Mucosa of stomach (tissue), 1 donor: ENCODE results near the gene VSIG10L2.

Experiments
- H3K27me3 ChIP-seq: one replicate; pipeline ENCODE4 v1.7.0; 2013; ENCODE audit warnings: mild to moderate bottlenecking, low read length; ENCODE audit not compliant: control insufficient read depth, insufficient read depth
- H3K36me3 ChIP-seq: one replicate; pipeline ENCODE4 v1.7.0; 2013; ENCODE audit warnings: low read length; ENCODE audit not compliant: control insufficient read depth, insufficient read depth
- H3K4me1 ChIP-seq: one replicate; pipeline ENCODE4 v1.7.0; 2013; ENCODE audit warnings: mild to moderate bottlenecking, low read length; ENCODE audit not compliant: control insufficient read depth, insufficient read depth
- H3K4me3 ChIP-seq: one replicate; pipeline ENCODE4 v1.7.0; 2013; ENCODE audit warnings: low read length
- H3K9ac ChIP-seq: one replicate; pipeline ENCODE4 v1.7.0; 2013; ENCODE audit warnings: mild to moderate bottlenecking, low read length, moderate library complexity
- H3K9me3 ChIP-seq: one replicate; pipeline ENCODE4 v1.7.0; 2013; ENCODE audit warnings: mild to moderate bottlenecking, low read length, moderate library complexity; ENCODE audit not compliant: control insufficient read depth
- donor health status: Pancreatic carcinoma.

VSIG10L2 gene

DNA sequence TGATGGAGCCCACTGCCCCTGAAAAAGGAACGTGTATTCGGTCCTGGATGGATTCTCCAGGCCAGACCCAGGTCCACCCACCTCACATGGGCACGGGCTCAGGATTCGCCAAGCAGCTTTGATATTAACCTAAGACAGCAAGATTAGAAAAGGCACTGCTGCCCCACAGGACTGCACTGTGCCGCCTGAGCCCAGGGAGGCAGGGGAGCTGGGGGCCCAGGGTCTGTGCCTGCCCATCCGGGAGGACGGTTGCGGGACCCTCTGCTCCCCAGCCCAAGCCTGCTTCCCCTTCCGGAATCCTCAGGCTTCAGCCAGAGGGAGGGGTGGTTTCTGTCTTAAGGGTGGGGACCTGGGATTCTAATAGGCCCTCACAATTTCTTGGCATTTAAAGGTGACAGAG is 13.5 kb upstream of the VSIG10L2 start:
- no peak overlapping the region for H3K4me3 ChIP-seq
- peaks cover 12% of the 10 kb centered on the region for H3K27me3 ChIP-seq
- no peak overlapping the region for H3K9ac ChIP-seq
- H3K4me1 ChIP-seq, result no peaks in the 10 kb centered on the region
- H3K36me3 ChIP-seq, result no peaks in the 10 kb centered on the region
- H3K9me3 ChIP-seq, result no peaks in the 10 kb centered on the region

DNA sequence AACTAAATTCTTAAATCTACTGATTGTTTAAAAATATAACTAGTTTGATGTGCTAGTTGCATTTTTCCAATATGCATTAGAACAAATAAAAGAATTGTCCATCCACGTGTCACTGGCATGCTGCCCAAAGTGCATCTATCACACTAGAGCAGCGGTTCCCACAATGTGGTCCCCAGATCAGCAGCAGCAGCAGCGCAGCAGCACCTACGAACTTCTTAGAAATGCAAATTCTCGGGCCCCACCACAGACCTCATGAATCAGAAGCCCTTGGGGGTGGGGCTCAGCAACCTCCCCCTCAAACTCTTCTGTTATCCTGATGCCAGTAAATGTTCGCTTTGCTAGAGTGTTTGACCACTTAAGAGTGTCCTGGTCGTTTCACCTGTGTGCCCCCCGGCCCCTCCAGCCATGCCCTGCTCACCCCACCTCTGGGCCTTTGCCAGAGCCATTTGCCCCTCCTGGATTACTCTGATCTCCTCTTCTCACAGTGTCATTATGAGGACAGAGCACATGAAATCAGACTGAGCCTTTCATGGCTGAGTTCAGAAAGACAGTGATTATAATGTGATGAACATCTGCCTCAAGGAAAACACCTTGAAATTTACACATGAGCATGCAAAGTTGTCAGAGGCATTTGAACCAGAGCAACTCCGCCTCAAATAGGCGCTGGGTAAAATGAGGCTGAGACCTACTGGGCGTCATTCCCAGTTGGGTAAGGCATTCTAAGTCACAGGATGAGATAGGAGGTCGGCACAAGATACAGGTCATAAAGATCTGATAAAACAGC is 12.6 kb upstream of the VSIG10L2 start:
- Histone ChIP-seq H3K9me3 (no peaks in the 10 kb centered on the region), H3K36me3 (no peaks in the 10 kb centered on the region), H3K27me3 (peaks cover 12% of the 10 kb centered on the region), H3K4me3 (no peak overlapping the region), H3K4me1 (no peaks in the 10 kb centered on the region), H3K9ac (no peak overlapping the region)

DNA sequence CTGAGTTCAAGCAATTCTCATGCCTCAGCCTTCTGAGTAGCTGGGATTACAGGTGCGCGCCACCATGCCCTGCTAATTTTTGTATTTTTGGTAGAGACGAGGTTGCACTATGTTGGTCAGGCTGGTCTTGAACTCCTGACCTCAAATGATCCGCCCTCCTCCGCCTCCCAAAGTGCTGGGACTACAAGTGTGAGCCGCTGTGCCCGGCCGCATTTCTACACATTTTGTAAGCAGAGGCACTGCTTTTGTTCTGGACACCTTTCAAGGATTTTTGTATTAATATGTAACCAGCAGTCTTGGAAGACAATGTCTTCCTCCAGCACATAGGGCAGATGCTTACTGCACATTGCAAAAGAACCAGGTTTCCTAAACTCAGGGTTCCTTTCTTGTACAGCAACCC is 11.4 kb upstream of the VSIG10L2 start:
- H3K36me3 ChIP-seq, result no peaks in the 10 kb centered on the region
- no peak overlapping the region for H3K9ac ChIP-seq
- peaks cover 12% of the 10 kb centered on the region for H3K27me3 ChIP-seq
- H3K4me1 ChIP-seq, result no peaks in the 10 kb centered on the region
- H3K9me3 ChIP-seq, result no peaks in the 10 kb centered on the region
- no peak overlapping the region for H3K4me3 ChIP-seq

DNA sequence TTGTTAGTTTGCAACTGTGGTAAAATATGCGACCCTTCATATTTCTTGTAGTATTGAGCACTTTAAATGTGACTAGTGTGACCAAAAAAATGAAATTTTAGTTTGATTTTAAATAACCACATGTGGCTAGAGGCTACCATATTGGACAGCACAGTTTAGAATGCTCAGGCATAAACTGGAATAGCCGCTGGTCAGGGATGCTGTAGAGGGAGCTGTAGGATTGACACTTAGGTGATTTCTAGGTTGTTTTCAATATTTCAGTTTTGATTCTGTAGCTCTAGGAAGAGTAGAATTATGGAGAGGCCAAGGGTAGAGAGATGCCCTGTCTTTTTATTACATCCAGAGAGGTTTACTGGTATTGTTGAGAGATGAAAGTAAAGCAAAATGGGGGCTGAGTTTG is 10.8 kb upstream of the VSIG10L2 start:
- H3K9ac ChIP-seq, result no peak overlapping the region
- H3K27me3 ChIP-seq, result peaks cover 7% of the 10 kb centered on the region
- no peak overlapping the region for H3K4me3 ChIP-seq
- H3K9me3 ChIP-seq, result no peaks in the 10 kb centered on the region
- no peaks in the 10 kb centered on the region for H3K4me1 ChIP-seq
- no peaks in the 10 kb centered on the region for H3K36me3 ChIP-seq

GRCh38 chr11:125935618-125936199 is 10.1 kb upstream of the VSIG10L2 start:
- no peak overlapping the region for H3K9ac ChIP-seq
- H3K27me3 ChIP-seq, result peaks cover 4% of the 10 kb centered on the region
- no peaks in the 10 kb centered on the region for H3K9me3 ChIP-seq
- no peaks in the 10 kb centered on the region for H3K4me1 ChIP-seq
- no peaks in the 10 kb centered on the region for H3K36me3 ChIP-seq
- H3K4me3 ChIP-seq, result no peak overlapping the region

DNA sequence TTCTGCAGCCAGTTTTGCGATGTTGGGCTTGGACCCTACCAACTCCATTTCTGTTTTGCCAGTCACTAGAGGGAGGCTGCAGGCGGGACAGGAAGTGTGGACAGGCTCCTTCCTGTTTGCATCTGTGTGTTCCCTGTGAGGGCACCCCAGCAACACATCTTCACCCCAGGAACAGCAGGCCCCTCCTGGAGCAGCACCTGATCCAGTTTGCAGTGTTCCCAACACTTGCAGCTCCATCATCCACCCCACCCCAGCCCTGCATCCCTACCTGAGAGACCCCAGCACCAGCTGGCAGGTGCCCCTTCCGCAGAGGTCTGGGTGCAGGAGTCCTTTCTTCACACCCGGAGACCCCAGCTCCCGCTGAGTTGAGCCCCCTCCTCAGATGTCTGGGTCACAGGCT is 7.4 kb upstream of the VSIG10L2 start:
- Histone ChIP-seq H3K9ac (no peak overlapping the region), H3K36me3 (no peaks in the 10 kb centered on the region), H3K9me3 (no peaks in the 10 kb centered on the region), H3K4me1 (peaks cover 7% of the 10 kb centered on the region), H3K27me3 (peaks cover 3% of the 10 kb centered on the region), H3K4me3 (no peak overlapping the region)

- Histone ChIP-seq H3K9me3 (no peaks in the 10 kb centered on the region), H3K4me1 (peaks cover 7% of the 10 kb centered on the region), H3K4me3 (no peak overlapping the region), H3K9ac (no peak overlapping the region), H3K36me3 (no peaks in the 10 kb centered on the region), H3K27me3 (peaks cover 3% of the 10 kb centered on the region)
Measured at GRCh38 chr11:125939081-125939521, 6.7 kb upstream of the VSIG10L2 start.

- H3K4me3 ChIP-seq, result no peak overlapping the region
- H3K9ac ChIP-seq, result no peak overlapping the region
- H3K9me3 ChIP-seq, result no peaks in the 10 kb centered on the region
- H3K36me3 ChIP-seq, result no peaks in the 10 kb centered on the region
- H3K27me3 ChIP-seq, result peaks cover 8% of the 10 kb centered on the region
- H3K4me1 ChIP-seq, result peaks cover 7% of the 10 kb centered on the region
Measured at GRCh38 chr11:125940145-125940544, 5.7 kb upstream of the VSIG10L2 start.

DNA sequence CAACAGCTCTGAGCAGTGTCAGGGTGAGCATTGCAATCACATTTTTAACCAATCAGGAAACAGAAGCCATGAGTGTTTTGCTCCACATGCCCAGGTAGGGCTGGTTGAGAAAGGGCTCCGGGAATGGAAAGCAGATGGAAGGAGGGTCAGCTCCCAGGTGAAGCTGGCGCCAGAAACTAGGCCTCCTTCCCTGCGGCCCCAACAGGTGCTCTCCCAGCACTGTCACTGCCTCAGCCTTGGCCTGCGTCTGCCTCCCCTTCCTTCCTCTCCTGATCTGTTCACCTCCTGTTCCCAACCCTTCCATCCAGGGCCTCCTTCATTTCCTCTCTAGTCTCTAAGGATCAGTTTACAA is 4.6 kb upstream of the VSIG10L2 start:
- H3K27me3 ChIP-seq, result peaks cover 8% of the 10 kb centered on the region
- no peak overlapping the region for H3K4me3 ChIP-seq
- no peaks in the 10 kb centered on the region for H3K9me3 ChIP-seq
- H3K9ac ChIP-seq, result no peak overlapping the region
- peaks cover 15% of the 10 kb centered on the region for H3K4me1 ChIP-seq
- H3K36me3 ChIP-seq, result no peaks in the 10 kb centered on the region

GRCh38 chr11:125941619-125942611 is 3.9 kb upstream of the VSIG10L2 start:
- H3K27me3 ChIP-seq, result peaks cover 8% of the 10 kb centered on the region
- H3K4me1 ChIP-seq, result peaks cover 15% of the 10 kb centered on the region
- H3K36me3 ChIP-seq, result no peaks in the 10 kb centered on the region
- no peak overlapping the region for H3K4me3 ChIP-seq
- no peaks in the 10 kb centered on the region for H3K9me3 ChIP-seq
- no peak overlapping the region for H3K9ac ChIP-seq

DNA sequence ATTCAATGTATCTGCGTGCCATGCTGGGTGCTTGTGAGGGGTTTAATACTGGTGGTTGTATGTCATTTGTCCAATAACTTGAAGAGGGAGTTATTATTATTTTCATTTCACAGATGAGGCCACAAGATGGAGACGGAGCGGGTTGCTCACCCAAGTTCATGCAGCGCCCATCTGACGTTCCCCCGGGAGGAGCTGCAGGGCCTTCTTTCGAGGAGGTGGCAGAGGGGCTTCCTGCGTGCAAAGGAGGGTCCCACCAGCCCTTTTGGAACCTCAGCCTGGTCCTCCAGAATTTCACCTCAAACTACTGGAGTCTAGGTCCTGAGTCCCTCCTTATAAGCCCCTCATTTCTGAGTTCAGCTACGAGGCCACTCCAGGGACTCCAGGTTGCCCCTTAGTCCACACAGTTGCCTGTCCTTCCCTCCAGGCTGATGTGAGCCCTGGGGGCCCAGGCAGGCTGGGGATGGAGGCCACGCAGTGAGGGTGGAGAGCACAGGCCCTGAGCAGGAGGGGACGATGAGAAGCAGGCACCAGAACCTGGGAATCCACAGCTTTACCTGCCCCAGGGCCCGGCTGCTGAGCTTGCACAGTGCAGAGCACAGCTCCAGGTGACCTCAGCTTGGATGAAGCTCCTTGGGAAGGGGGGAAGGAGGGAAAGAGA is 2.9 kb upstream of the VSIG10L2 start:
- Histone ChIP-seq H3K9ac (no peak overlapping the region), H3K4me3 (no peak overlapping the region), H3K36me3 (no peaks in the 10 kb centered on the region), H3K4me1 (peaks cover 15% of the 10 kb centered on the region), H3K27me3 (peaks cover 8% of the 10 kb centered on the region), H3K9me3 (no peaks in the 10 kb centered on the region)
